KMS-11 (cell line): ENCODE measurements around the gene CRP.

ENCODE experiments used
- H2AFZ ChIP-seq: fragments of 200-600 bp; sonication (generic); 2 replicates; pipeline ENCODE4 v1.6.1; 2016; ENCODE audit warnings: antibody characterized with exemption, mixed run types, low read depth
- H3K27ac ChIP-seq: fragments of 200-600 bp; sonication (generic); 2 replicates; pipeline ENCODE4 v1.6.1; 2016; ENCODE audit warnings: mild to moderate bottlenecking, mixed run types
- H3K27me3 ChIP-seq: fragments of 200-600 bp; sonication (generic); 2 replicates; pipeline ENCODE4 v1.6.1; 2017; ENCODE audit warnings: mild to moderate bottlenecking, low read depth, mixed run types, moderate library complexity; ENCODE audit not compliant: insufficient read depth
- H3K36me3 ChIP-seq: fragments of 200-600 bp; sonication (generic); 2 replicates; pipeline ENCODE4 v1.6.1; 2017; ENCODE audit warnings: mild to moderate bottlenecking, mixed run types; ENCODE audit not compliant: insufficient read depth
- H3K4me1 ChIP-seq: fragments of 200-600 bp; sonication (generic); 2 replicates; pipeline ENCODE4 v1.6.1; 2016; ENCODE audit warnings: mild to moderate bottlenecking, low read depth, mixed run types; ENCODE audit not compliant: poor library complexity, severe bottlenecking
- H3K4me2 ChIP-seq: fragments of 200-600 bp; sonication (generic); 2 replicates; pipeline ENCODE4 v1.7.0; 2016; ENCODE audit warnings: mild to moderate bottlenecking, mixed run types
- H3K4me3 ChIP-seq: fragments of 200-600 bp; sonication (generic); IDR thresholded peaks from 2 replicates; pipeline ENCODE4 v1.6.1; 2017; ENCODE audit warnings: low read depth, low read length, mixed read lengths; ENCODE audit not compliant: insufficient read depth
- H3K79me2 ChIP-seq: fragments of 200-600 bp; sonication (generic); 2 replicates; pipeline ENCODE4 v1.6.1; 2016; ENCODE audit warnings: low read depth, mixed run types; ENCODE audit not compliant: insufficient read depth
- H3K9ac ChIP-seq: fragments of 200-600 bp; sonication (generic); 2 replicates; pipeline ENCODE4 v1.6.1; 2016; ENCODE audit warnings: mild to moderate bottlenecking, mixed run types
- H4K20me1 ChIP-seq: fragments of 200-600 bp; sonication (generic); 2 replicates; pipeline ENCODE4 v1.6.1; 2016; ENCODE audit warnings: mild to moderate bottlenecking, mixed run types; ENCODE audit not compliant: insufficient read depth
- CTCF ChIP-seq: fragments of 200-600 bp; sonication (generic); conservative IDR thresholded peaks from 2 replicates; pipeline ENCODE4 v1.6.1; 2017; ENCODE audit warnings: low read depth, mild to moderate bottlenecking, antibody characterized with exemption, low read length, moderate library complexity, mixed read lengths

Gene CRP

DNA sequence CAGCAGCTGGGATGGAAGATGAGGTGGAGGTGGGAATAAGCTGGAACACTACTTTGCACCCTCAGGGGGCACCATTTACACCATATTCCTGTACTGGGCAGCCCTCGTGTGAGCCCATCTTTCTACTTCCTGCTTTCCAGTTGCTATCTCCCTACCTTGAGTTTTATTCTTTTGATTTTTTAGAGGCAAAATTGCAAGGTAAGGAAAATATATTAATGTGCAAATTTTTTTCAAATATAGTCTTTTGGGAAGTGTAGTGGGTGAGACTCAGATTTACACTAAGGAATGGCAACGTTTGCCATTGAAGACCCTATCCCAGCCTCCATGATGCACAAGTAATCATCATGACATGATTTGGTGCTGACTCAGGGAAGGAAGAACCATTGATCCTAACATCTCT, 35.2 kb upstream of the CRP start:
- Histone ChIP-seq H4K20me1 (no peaks in the 10 kb centered on the region), H3K9ac (no peak overlapping the region), H3K79me2 (no peaks in the 10 kb centered on the region), H3K4me2 (no peak overlapping the region), H3K27me3 (no peaks in the 10 kb centered on the region), H3K27ac (no peak overlapping the region), H3K4me1 (no peaks in the 10 kb centered on the region), H3K4me3 (no peak overlapping the region), H2AFZ (no peak overlapping the region), H3K36me3 (no peaks in the 10 kb centered on the region)
- TF ChIP-seq CTCF, result no peak

- TF ChIP-seq CTCF, result no peak
- Histone ChIP-seq H3K9ac (no peak overlapping the region), H3K36me3 (no peaks in the 10 kb centered on the region), H3K79me2 (no peaks in the 10 kb centered on the region), H3K4me3 (no peak overlapping the region), H2AFZ (no peak overlapping the region), H4K20me1 (no peaks in the 10 kb centered on the region), H3K4me1 (no peaks in the 10 kb centered on the region), H3K27ac (no peak overlapping the region), H3K4me2 (no peak overlapping the region), H3K27me3 (no peaks in the 10 kb centered on the region)
Measured at GRCh38 chr1:159748370-159748769, 34.0 kb upstream of the CRP start.

GRCh38 chr1:159746666-159747065, 32.3 kb upstream of the CRP start:
- Histone ChIP-seq H3K4me2 (no peak overlapping the region), H3K4me1 (no peaks in the 10 kb centered on the region), H3K4me3 (no peak overlapping the region), H3K27me3 (no peaks in the 10 kb centered on the region), H3K27ac (no peak overlapping the region), H3K9ac (no peak overlapping the region), H3K36me3 (no peaks in the 10 kb centered on the region), H3K79me2 (no peaks in the 10 kb centered on the region), H4K20me1 (no peaks in the 10 kb centered on the region), H2AFZ (no peak overlapping the region)
- no peak for TF ChIP-seq CTCF

DNA sequence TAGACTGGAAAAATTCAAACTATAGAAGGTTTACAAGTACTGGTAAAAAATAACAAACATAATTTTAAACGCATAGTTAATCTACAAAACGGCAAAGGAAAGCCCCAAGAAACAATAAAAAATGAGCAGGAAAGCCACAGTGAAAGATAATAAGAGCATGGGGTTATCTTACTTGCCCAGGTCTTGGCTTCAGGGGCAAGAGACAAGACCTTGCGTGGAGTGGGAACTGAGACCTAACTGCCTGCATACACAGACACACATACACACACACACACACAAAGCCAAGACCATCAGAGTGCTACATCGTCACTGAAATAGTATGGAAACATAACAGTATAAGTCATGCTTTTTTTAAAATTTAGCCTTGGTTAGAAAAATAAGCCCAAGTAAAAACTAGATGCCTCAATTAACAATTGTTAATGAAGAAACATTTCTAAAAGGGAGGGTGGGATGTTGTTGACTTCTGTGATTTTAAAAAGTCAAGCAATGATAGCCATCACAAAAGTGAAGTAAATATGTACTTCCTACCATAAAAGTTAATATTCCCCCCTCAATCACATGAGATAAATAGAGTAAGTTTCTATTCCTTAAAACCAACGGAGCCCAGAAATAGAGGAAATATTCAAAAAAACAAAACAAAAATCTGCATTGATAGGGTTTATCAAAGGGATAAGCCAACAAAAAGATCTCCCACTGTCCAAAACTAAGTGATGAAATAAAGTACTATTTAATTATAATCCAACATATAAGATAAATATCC, 29.4 kb upstream of the CRP start:
- Histone ChIP-seq H2AFZ (no peak overlapping the region), H3K4me3 (no peak overlapping the region), H3K79me2 (no peaks in the 10 kb centered on the region), H3K4me2 (no peak overlapping the region), H3K4me1 (no peaks in the 10 kb centered on the region), H3K36me3 (no peaks in the 10 kb centered on the region), H4K20me1 (no peaks in the 10 kb centered on the region), H3K27ac (no peak overlapping the region), H3K9ac (no peak overlapping the region), H3K27me3 (no peaks in the 10 kb centered on the region)
- no peak for TF ChIP-seq CTCF
